ENCODE data around the gene COPE. TPM values are rescaled to one million over a fixed set of nuclear protein-coding genes. Genes with fewer than 3 reads are reported as not detected.

COPE gene
- total RNA-seq, 4 donors from 2014 or later: 112 to 223 (median 208) TPM

GRCh38 chr19:18861235-18861634 is 58.0 kb downstream of the COPE start:
- WGBS: 84% methylated on average over 5 of the region's 9 CpGs
- H3K4me3 ChIP-seq: no peak overlapping the region
- no peaks in the 10 kb centered on the region for H3K9me3 ChIP-seq
- H3K27me3 ChIP-seq: no peaks in the 10 kb centered on the region
- DNase-seq (ENCODE audit: low spot score in 2 of 2): no peak
- no peak for TF ChIP-seq POLR2AphosphoS5 (IDR thresholded peaks at IDR 0.05)
- TF ChIP-seq POLR2A (IDR thresholded peaks at IDR 0.05): no peak
- TF ChIP-seq CTCF (IDR thresholded peaks at IDR 0.05): no peak
- TF ChIP-seq EP300 (IDR thresholded peaks at IDR 0.05): no peak
- no peak overlapping the region for H3K27ac ChIP-seq
- no peaks in the 10 kb centered on the region for H3K4me1 ChIP-seq
- H3K36me3 ChIP-seq: peaks cover 100% of the 10 kb centered on the region

- H3K27ac ChIP-seq: no peak overlapping the region
- H3K36me3 ChIP-seq: peaks cover 100% of the 10 kb centered on the region
- no peak for DNase-seq (ENCODE audit: low spot score in 2 of 2)
- no peaks in the 10 kb centered on the region for H3K4me1 ChIP-seq
- no peak overlapping the region for H3K4me3 ChIP-seq
- H3K27me3 ChIP-seq: no peaks in the 10 kb centered on the region
- no peak for TF ChIP-seq POLR2AphosphoS5 (IDR thresholded peaks at IDR 0.05)
- no peak for TF ChIP-seq EP300 (IDR thresholded peaks at IDR 0.05)
- TF ChIP-seq POLR2A (IDR thresholded peaks at IDR 0.05): no peak
- no peak for TF ChIP-seq CTCF (IDR thresholded peaks at IDR 0.05)
- 86% methylated on average over 6 of the region's 17 CpGs for WGBS
- no peaks in the 10 kb centered on the region for H3K9me3 ChIP-seq
Measured at GRCh38 chr19:18860725-18861124, 58.5 kb downstream of the COPE start.

- no peaks in the 10 kb centered on the region for H3K4me1 ChIP-seq
- no peaks in the 10 kb centered on the region for H3K9me3 ChIP-seq
- peaks cover 100% of the 10 kb centered on the region for H3K36me3 ChIP-seq
- 82% methylated on average over 11 of the region's 11 CpGs for WGBS
- DNase-seq (ENCODE audit: low spot score in 2 of 2): no peak
- TF ChIP-seq POLR2AphosphoS5 (IDR thresholded peaks at IDR 0.05) (no peak), EP300 (IDR thresholded peaks at IDR 0.05) (no peak), CTCF (IDR thresholded peaks at IDR 0.05) (no peak), POLR2A (IDR thresholded peaks at IDR 0.05) (no peak)
- no peak overlapping the region for H3K4me3 ChIP-seq
- H3K27me3 ChIP-seq: no peaks in the 10 kb centered on the region
- H3K27ac ChIP-seq: no peak overlapping the region
Measured at GRCh38 chr19:18860302-18860700, 58.9 kb downstream of the COPE start.

GRCh38 chr19:18859676-18860301 is 59.4 kb downstream of the COPE start:
- Histone ChIP-seq H3K27ac (no peak overlapping the region), H3K9me3 (no peaks in the 10 kb centered on the region), H3K4me1 (no peaks in the 10 kb centered on the region), H3K27me3 (no peaks in the 10 kb centered on the region), H3K4me3 (no peak overlapping the region), H3K36me3 (peaks cover 100% of the 10 kb centered on the region)
- TF ChIP-seq POLR2AphosphoS5 (IDR thresholded peaks at IDR 0.05) (no peak), EP300 (IDR thresholded peaks at IDR 0.05) (no peak), POLR2A (IDR thresholded peaks at IDR 0.05) (no peak), CTCF (IDR thresholded peaks at IDR 0.05) (no peak)
- WGBS: 76% methylated on average over 10 of the region's 12 CpGs
- DNase-seq (ENCODE audit: low spot score in 2 of 2): no peak

GRCh38 chr19:18858906-18859646 is 60.1 kb downstream of the COPE start:
- H3K27me3 ChIP-seq: no peaks in the 10 kb centered on the region
- WGBS: 92% methylated on average over 15 of the region's 21 CpGs
- no peaks in the 10 kb centered on the region for H3K4me1 ChIP-seq
- DNase-seq (ENCODE audit: low spot score in 2 of 2): peak in 1 of 2 donors; percentile 47
- no peak overlapping the region for H3K27ac ChIP-seq
- TF ChIP-seq POLR2A (IDR thresholded peaks at IDR 0.05) (no peak), POLR2AphosphoS5 (IDR thresholded peaks at IDR 0.05) (no peak), EP300 (IDR thresholded peaks at IDR 0.05) (no peak), CTCF (IDR thresholded peaks at IDR 0.05) (no peak)
- H3K36me3 ChIP-seq: peaks cover 100% of the 10 kb centered on the region
- H3K9me3 ChIP-seq: no peaks in the 10 kb centered on the region
- H3K4me3 ChIP-seq: no peak overlapping the region

Measured in suprapubic skin (tissue), 4 donors.